ENCODE results near the gene APOA5. TPM values are rescaled to one million over a fixed set of nuclear protein-coding genes. Genes with fewer than 3 reads are reported as not detected.

APOA5 gene
- total RNA-seq, 1 experiment from 2014 or later = 0.20 TPM

DNA sequence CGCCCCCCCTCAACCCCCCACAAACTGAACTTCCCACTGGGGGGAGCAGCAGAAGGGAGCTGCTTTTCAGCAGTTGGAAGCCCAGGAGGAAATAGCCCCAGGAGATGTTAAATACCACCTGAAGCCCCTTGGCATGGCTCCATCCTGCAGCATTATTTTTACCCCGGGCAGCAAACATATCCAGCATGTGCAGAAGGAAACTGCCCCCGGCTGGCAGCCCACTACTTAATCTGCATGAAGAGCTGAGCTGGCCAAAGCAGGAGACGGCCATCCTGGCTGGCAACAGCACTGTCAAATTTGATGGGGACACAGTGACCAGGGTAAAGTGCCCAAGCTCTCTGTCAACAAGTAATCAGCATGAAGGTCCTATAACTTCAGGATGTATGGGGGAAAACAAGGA lies 50.9 kb downstream of the APOA5 start (continued):
- TF ChIP-seq, protein P1, sequence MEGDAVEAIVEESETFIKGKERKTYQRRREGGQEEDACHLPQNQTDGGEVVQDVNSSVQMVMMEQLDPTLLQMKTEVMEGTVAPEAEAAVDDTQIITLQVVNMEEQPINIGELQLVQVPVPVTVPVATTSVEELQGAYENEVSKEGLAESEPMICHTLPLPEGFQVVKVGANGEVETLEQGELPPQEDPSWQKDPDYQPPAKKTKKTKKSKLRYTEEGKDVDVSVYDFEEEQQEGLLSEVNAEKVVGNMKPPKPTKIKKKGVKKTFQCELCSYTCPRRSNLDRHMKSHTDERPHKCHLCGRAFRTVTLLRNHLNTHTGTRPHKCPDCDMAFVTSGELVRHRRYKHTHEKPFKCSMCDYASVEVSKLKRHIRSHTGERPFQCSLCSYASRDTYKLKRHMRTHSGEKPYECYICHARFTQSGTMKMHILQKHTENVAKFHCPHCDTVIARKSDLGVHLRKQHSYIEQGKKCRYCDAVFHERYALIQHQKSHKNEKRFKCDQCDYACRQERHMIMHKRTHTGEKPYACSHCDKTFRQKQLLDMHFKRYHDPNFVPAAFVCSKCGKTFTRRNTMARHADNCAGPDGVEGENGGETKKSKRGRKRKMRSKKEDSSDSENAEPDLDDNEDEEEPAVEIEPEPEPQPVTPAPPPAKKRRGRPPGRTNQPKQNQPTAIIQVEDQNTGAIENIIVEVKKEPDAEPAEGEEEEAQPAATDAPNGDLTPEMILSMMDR (IDR thresholded peaks at IDR 0.05) = no peak
- TF ChIP-seq, protein P2, sequence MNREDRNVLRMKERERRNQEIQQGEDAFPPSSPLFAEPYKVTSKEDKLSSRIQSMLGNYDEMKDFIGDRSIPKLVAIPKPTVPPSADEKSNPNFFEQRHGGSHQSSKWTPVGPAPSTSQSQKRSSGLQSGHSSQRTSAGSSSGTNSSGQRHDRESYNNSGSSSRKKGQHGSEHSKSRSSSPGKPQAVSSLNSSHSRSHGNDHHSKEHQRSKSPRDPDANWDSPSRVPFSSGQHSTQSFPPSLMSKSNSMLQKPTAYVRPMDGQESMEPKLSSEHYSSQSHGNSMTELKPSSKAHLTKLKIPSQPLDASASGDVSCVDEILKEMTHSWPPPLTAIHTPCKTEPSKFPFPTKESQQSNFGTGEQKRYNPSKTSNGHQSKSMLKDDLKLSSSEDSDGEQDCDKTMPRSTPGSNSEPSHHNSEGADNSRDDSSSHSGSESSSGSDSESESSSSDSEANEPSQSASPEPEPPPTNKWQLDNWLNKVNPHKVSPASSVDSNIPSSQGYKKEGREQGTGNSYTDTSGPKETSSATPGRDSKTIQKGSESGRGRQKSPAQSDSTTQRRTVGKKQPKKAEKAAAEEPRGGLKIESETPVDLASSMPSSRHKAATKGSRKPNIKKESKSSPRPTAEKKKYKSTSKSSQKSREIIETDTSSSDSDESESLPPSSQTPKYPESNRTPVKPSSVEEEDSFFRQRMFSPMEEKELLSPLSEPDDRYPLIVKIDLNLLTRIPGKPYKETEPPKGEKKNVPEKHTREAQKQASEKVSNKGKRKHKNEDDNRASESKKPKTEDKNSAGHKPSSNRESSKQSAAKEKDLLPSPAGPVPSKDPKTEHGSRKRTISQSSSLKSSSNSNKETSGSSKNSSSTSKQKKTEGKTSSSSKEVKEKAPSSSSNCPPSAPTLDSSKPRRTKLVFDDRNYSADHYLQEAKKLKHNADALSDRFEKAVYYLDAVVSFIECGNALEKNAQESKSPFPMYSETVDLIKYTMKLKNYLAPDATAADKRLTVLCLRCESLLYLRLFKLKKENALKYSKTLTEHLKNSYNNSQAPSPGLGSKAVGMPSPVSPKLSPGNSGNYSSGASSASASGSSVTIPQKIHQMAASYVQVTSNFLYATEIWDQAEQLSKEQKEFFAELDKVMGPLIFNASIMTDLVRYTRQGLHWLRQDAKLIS (CRISPR knock-in tag; IDR thresholded peaks at IDR 0.05; ENCODE audit: borderline replicate concordance) = no peak

Other genes starting within 250 kb of the APOA5 start
- 20.7 to 24.6 TPM (median 22.4 TPM) in 3 replicates for gene BUD13, start 18.9 kb downstream of the APOA5 start, total RNA-seq (2021)
- gene ZPR1, start 3.9 kb downstream of the APOA5 start, total RNA-seq (2021) = 55.2 to 59.6 TPM (median 56.6 TPM) in 3 replicates
- gene APOA4, start 31.4 kb upstream of the APOA5 start, total RNA-seq (2021) = not detected in 3 replicates
- gene APOC3, start 38.0 kb upstream of the APOA5 start, total RNA-seq (2021) = 2.1 to 3.9 TPM (median 2.5 TPM) in 3 replicates
- gene APOA1, start 45.7 kb upstream of the APOA5 start, total RNA-seq (2021) = 2.1 to 4.4 TPM (median 3.2 TPM) in 3 replicates

All from WTC11 (cell line).